Colonic mucosa (tissue), 4 donors: ENCODE results near the gene CCDC170. TPM values are rescaled to one million over a fixed set of nuclear protein-coding genes. Genes with fewer than 3 reads are reported as not detected.

Experiments
- DNase-seq: peaks from one replicate; pipeline ENCODE4 v3.0.0-alpha.2; 2020
- H3K27ac ChIP-seq: fragments of 200-600 bp; one replicate; pipeline ENCODE4 v1.8.0; 2021
- H3K27me3 ChIP-seq: fragments of 200-600 bp; one replicate; pipeline ENCODE4 v1.8.0; 2021
- H3K36me3 ChIP-seq: fragments of 200-600 bp; one replicate; pipeline ENCODE4 v1.8.0; 2021
- H3K4me1 ChIP-seq: fragments of 200-600 bp; one replicate; pipeline ENCODE4 v1.8.0; 2021; ENCODE audit warnings: mild to moderate bottlenecking
- H3K4me3 ChIP-seq: fragments of 200-600 bp; one replicate; pipeline ENCODE4 v1.8.0; 2021
- H3K9ac ChIP-seq, 2 donors: one replicate each; pipeline ENCODE4 v1.7.0; 2013; ENCODE audit warnings: control low read depth in 2 of 2, low read depth in 2 of 2, low read length in 2 of 2
- H3K9me3 ChIP-seq: fragments of 200-600 bp; one replicate; pipeline ENCODE4 v1.8.0; 2021
- intact Hi-C: fragments of 100-400 bp; cut with DNase I; formaldehyde crosslinking; loops from one replicate; pipeline ENCODE4 v1.14.1; 2022
- total RNA-seq, 2 donors: library from RNA; stranded (reverse); fragmentation: NEBNext Ultra II Directional in 1 of 2; extraction: Animal tissue kit (Norgen Biotek cat#: 25700) in 1 of 2; gene quantifications; one replicate each; pipeline ENCODE4 v1.2.1, GENCODE V29; 2021
- TF ChIP-seq, protein P1 (sequence below): fragments of 200-600 bp; IDR thresholded peaks from one replicate; pipeline ENCODE4 v1.8.0; 2022; ENCODE audit warnings: antibody characterized with exemption, mild to moderate bottlenecking
- donor health status: healthy.
- donor health status: DM: no; HTN: no; CAD: no.
- donor health status: DM: no; HTN: no; CAD: no.

Gene CCDC170
- total RNA-seq, 2 donors from 2014 or later = 0.77 to 0.86 TPM

DNA sequence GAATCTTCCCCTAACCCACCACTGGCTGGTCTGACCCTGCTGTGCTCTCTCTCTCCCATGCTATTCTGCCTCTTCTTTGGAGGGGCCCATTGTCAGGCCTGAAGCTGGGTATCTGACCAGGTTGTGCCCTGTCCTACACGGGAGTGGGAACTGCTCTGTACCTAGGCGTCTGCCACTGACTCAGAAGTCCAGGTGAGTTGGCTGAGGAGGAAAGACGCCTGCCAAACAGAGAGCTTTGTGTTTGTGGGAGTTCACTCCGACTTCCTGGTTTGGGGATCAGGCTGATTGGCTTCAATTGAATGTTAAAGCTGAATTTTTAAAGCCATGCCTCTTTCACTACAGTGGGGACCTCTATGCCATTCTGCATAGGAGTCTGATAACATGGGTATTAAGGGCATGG lies 136.0 kb downstream of the CCDC170 start:
- no peak for DNase-seq
- Histone ChIP-seq H3K9me3 (no peaks in the 10 kb centered on the region), H3K9ac (no peak overlapping the region), H3K4me3 (no peak overlapping the region), H3K27ac (no peak overlapping the region), H3K27me3 (no peaks in the 10 kb centered on the region), H3K4me1 (no peaks in the 10 kb centered on the region), H3K36me3 (no peaks in the 10 kb centered on the region)
- intact Hi-C loops = no loop called here
- TF ChIP-seq, protein P1, sequence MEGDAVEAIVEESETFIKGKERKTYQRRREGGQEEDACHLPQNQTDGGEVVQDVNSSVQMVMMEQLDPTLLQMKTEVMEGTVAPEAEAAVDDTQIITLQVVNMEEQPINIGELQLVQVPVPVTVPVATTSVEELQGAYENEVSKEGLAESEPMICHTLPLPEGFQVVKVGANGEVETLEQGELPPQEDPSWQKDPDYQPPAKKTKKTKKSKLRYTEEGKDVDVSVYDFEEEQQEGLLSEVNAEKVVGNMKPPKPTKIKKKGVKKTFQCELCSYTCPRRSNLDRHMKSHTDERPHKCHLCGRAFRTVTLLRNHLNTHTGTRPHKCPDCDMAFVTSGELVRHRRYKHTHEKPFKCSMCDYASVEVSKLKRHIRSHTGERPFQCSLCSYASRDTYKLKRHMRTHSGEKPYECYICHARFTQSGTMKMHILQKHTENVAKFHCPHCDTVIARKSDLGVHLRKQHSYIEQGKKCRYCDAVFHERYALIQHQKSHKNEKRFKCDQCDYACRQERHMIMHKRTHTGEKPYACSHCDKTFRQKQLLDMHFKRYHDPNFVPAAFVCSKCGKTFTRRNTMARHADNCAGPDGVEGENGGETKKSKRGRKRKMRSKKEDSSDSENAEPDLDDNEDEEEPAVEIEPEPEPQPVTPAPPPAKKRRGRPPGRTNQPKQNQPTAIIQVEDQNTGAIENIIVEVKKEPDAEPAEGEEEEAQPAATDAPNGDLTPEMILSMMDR = no peak

DNA sequence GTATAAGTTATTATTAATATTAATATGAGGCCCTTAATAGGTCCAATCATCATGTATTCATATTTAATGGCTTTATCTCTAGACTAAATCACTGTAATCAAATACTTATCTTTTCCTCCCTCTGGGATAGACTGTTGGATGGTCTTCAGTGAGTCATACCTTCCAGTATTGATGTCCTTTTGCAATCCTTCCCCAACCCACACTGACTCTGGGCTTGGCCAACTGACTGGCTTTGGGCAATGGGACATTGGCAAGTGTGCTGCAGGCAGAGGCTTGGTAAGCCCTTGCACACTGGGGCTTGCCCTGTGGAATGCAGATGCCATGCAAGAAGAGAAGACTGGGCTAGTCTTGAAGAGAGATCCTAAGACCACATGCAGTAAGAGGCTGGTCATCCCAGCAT lies 136.6 kb downstream of the CCDC170 start:
- H3K27ac ChIP-seq = no peak overlapping the region
- no peaks in the 10 kb centered on the region for H3K9me3 ChIP-seq
- no peaks in the 10 kb centered on the region for H3K27me3 ChIP-seq
- H3K4me1 ChIP-seq = no peaks in the 10 kb centered on the region
- no peak overlapping the region for H3K4me3 ChIP-seq
- no peak for DNase-seq
- TF ChIP-seq, protein P1 = no peak
- H3K9ac ChIP-seq = no peak overlapping the region
- intact Hi-C loops = no loop called here
- H3K36me3 ChIP-seq = no peaks in the 10 kb centered on the region

DNA sequence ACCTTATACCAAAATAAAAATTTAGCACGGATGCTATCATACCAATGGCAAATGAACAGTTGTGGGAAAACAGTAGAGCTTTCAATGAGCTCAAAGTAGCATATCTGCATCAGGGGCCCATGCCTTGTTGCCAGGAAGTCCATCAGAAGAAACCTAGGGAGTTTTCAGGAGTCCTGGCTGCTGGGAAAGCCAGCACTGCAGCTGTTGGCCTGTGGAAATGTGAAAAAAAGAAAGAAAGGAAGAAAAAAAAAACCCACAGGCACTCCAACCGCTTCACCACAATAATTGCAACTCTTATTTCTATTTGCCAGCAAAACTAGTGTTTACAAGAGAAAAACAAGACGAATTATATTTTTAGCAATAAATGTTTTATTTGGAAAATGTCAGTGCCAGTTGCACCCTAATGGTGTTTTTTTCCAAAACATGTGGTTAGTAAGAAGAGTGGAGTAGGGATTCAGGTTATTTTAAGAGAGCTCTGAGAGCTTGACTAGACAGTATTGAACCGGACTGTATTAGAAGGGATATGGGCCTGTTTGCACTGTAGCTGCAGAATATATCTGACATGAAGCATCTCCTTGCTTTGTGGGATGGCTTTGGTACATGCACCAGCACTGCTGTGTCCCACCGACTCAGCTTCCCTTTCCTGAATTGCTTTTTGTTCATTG lies 137.3 kb downstream of the CCDC170 start:
- no peaks in the 10 kb centered on the region for H3K4me1 ChIP-seq
- no peak overlapping the region for H3K4me3 ChIP-seq
- intact Hi-C loops = no loop called here
- TF ChIP-seq, protein P1 = no peak
- no peak overlapping the region for H3K27ac ChIP-seq
- H3K36me3 ChIP-seq = no peaks in the 10 kb centered on the region
- no peaks in the 10 kb centered on the region for H3K27me3 ChIP-seq
- no peak for DNase-seq
- H3K9me3 ChIP-seq = no peaks in the 10 kb centered on the region
- no peak overlapping the region for H3K9ac ChIP-seq

DNA sequence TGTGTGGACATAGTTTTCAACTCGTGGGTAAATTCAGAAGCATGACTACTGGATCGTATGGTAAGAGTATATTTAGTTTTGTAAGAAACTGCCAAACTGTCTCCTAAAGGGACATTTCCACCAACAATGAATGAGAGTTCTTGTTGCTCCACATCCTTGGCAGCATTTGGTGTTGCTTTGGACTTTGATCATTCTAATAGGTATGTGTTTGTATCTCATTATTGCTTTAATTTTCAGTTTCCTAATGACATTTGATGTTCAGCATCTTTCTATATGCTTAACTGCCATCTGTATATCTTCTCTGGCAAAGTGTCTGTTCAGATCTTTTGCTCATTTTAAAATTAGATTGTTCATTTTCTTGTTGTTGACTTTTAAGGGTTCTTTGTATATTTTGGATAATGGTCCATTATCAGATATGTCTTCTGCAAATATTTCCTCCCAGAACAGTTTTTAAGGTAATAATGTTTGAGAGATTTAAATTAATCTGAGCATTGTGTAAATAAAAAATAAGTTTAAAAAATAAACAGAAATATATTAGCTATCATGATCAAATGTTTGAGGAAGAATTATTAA lies 138.7 kb downstream of the CCDC170 start:
- Histone ChIP-seq H3K9ac (no peak overlapping the region), H3K36me3 (no peaks in the 10 kb centered on the region), H3K27ac (no peak overlapping the region), H3K9me3 (no peaks in the 10 kb centered on the region), H3K4me3 (no peak overlapping the region), H3K27me3 (no peaks in the 10 kb centered on the region), H3K4me1 (no peaks in the 10 kb centered on the region)
- TF ChIP-seq, protein P1 = no peak
- intact Hi-C loops = no loop called here
- no peak for DNase-seq

DNA sequence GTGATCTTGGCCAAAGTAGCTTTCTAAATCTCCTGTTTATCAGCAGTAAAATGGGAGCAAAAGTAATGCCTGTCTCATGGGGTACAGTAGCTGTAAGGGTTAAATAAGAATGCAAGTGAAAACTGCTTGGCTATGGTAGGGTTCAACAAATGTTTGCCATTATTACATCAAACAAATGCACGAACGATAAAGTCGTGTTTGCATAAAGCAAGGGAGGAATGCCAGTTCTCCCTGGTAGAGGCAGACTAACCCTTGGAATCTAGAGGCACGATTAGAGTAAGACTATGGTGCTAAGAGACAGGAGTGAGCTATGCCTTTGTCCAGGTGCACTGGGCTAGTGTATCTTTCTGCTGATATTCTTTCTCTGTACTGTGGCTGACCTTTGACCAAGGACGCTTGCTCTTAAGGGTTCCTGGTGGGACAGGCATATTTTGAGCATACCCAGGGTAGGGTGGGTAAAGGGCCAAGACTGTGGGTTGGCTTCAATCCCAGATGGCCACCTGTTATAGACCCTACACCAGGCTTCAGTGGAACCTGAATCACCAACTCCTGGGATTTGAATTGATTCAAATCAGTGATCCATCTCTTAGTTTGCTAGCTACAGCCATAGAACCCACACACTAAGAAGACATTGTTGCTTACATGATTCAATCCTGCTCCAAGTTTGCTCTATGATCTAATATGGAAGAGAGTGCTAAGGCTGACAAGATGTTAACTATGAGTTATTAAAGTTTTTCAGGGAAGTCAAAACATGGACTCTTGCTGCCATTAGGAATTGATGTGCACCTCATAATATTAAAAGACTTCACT lies 139.9 kb downstream of the CCDC170 start:
- no peak for DNase-seq
- Histone ChIP-seq H3K36me3 (no peaks in the 10 kb centered on the region), H3K9me3 (no peaks in the 10 kb centered on the region), H3K4me1 (no peaks in the 10 kb centered on the region), H3K27ac (no peak overlapping the region), H3K27me3 (no peaks in the 10 kb centered on the region), H3K4me3 (no peak overlapping the region), H3K9ac (no peak overlapping the region)
- intact Hi-C loops = no loop called here
- TF ChIP-seq, protein P1 = no peak
